ENCODE measurements around the gene RGL4. TPM values are rescaled to one million over a fixed set of nuclear protein-coding genes. Genes with fewer than 3 reads are reported as not detected.
"Not testable (repeated sequence)": the region's sequence is repeated elsewhere in the genome, so short reads cannot be mapped to it uniquely, and the experiment has no call there.

Gene RGL4
- total RNA-seq, 1 experiment from 2014 or later, result not detected

GRCh38 chr22:23720855-23721254, 30.0 kb downstream of the RGL4 start:
- DNase-seq (ENCODE audit: low spot score), result no peak
- no peaks in the 10 kb centered on the region for H3K9me3 ChIP-seq (ENCODE audit: low read depth, low read length, poor library complexity, severe bottlenecking)
- H3K36me3 ChIP-seq (ENCODE audit: insufficient read depth, low read length, poor library complexity, severe bottlenecking), result no peaks in the 10 kb centered on the region
- H3K4me3 ChIP-seq (ENCODE audit: low read depth, low read length, poor library complexity, severe bottlenecking), result no peak overlapping the region
- peaks cover 4% of the 10 kb centered on the region for H3K4me1 ChIP-seq (ENCODE audit: insufficient read depth, low read length, poor library complexity, severe bottlenecking)
- H3K27ac ChIP-seq (ENCODE audit: low read depth, low read length, poor library complexity, severe bottlenecking), result no peak overlapping the region
- no TSS peak for BruUV-seq (replicated peaks)
- no peaks in the 10 kb centered on the region for H3K27me3 ChIP-seq (replicated peaks; ENCODE audit: insufficient read depth, low read depth, low read length, poor library complexity)
- POLR2A ChIA-PET (ENCODE audit: low non-redundant PET), result no interaction called here
- intact Hi-C loops (cut with micrococcal nuclease; ENCODE audit: unreplicated experiment), result no loop called here
- CTCF ChIA-PET, result no interaction called here
- no peak for TF ChIP-seq EZH2 (IDR thresholded peaks at IDR 0.05; ENCODE audit: borderline replicate concordance, low read depth, low read length, poor library complexity, severe bottlenecking)
- no peak for TF ChIP-seq CTCF (conservative IDR thresholded peaks at IDR 0.05; ENCODE audit: low read depth, low read length)

GRCh38 chr22:23722160-23722559, 31.3 kb downstream of the RGL4 start:
- Histone ChIP-seq H3K27ac (ENCODE audit: low read depth, low read length, poor library complexity, severe bottlenecking) (no peak overlapping the region), H3K4me3 (ENCODE audit: low read depth, low read length, poor library complexity, severe bottlenecking) (no peak overlapping the region), H3K27me3 (replicated peaks; ENCODE audit: insufficient read depth, low read depth, low read length, poor library complexity) (no peaks in the 10 kb centered on the region), H3K4me1 (ENCODE audit: insufficient read depth, low read length, poor library complexity, severe bottlenecking) (peaks cover 4% of the 10 kb centered on the region), H3K9me3 (ENCODE audit: low read depth, low read length, poor library complexity, severe bottlenecking) (no peaks in the 10 kb centered on the region), H3K36me3 (ENCODE audit: insufficient read depth, low read length, poor library complexity, severe bottlenecking) (no peaks in the 10 kb centered on the region)
- POLR2A ChIA-PET (ENCODE audit: low non-redundant PET), result no interaction called here
- BruUV-seq (replicated peaks), result no TSS peak
- intact Hi-C loops (cut with micrococcal nuclease; ENCODE audit: unreplicated experiment), result no loop called here
- CTCF ChIA-PET, result no interaction called here
- TF ChIP-seq EZH2 (IDR thresholded peaks at IDR 0.05; ENCODE audit: borderline replicate concordance, low read depth, low read length, poor library complexity, severe bottlenecking) (no peak), CTCF (conservative IDR thresholded peaks at IDR 0.05; ENCODE audit: low read depth, low read length) (no peak)
- DNase-seq (ENCODE audit: low spot score), result no peak

- DNase-seq (ENCODE audit: low spot score), result no peak
- Histone ChIP-seq H3K9me3 (ENCODE audit: low read depth, low read length, poor library complexity, severe bottlenecking) (no peaks in the 10 kb centered on the region), H3K4me1 (ENCODE audit: insufficient read depth, low read length, poor library complexity, severe bottlenecking) (no peaks in the 10 kb centered on the region), H3K4me3 (ENCODE audit: low read depth, low read length, poor library complexity, severe bottlenecking) (no peak overlapping the region), H3K36me3 (ENCODE audit: insufficient read depth, low read length, poor library complexity, severe bottlenecking) (no peaks in the 10 kb centered on the region), H3K27ac (ENCODE audit: low read depth, low read length, poor library complexity, severe bottlenecking) (no peak overlapping the region), H3K27me3 (replicated peaks; ENCODE audit: insufficient read depth, low read depth, low read length, poor library complexity) (no peaks in the 10 kb centered on the region)
- no peak for TF ChIP-seq EZH2 (IDR thresholded peaks at IDR 0.05; ENCODE audit: borderline replicate concordance, low read depth, low read length, poor library complexity, severe bottlenecking)
- TF ChIP-seq CTCF (conservative IDR thresholded peaks at IDR 0.05; ENCODE audit: low read depth, low read length), result no peak
- intact Hi-C loops (cut with micrococcal nuclease; ENCODE audit: unreplicated experiment), result no loop called here
- CTCF ChIA-PET, result no interaction called here
- POLR2A ChIA-PET (ENCODE audit: low non-redundant PET), result no interaction called here
- no TSS peak for BruUV-seq (replicated peaks)
Measured at GRCh38 chr22:23722724-23723123, 31.9 kb downstream of the RGL4 start.

- POLR2A ChIA-PET (ENCODE audit: low non-redundant PET), result not testable (repeated sequence)
Measured at GRCh38 chr22:23728108-23728507, 37.3 kb downstream of the RGL4 start.

More at GRCh38 chr22:23728108-23728507, 37.3 kb downstream of the RGL4 start:
- H3K36me3 ChIP-seq (ENCODE audit: insufficient read depth, low read length, poor library complexity, severe bottlenecking); intact Hi-C loops (cut with micrococcal nuclease; ENCODE audit: unreplicated experiment); H3K9me3 ChIP-seq (ENCODE audit: low read depth, low read length, poor library complexity, severe bottlenecking); BruUV-seq (replicated peaks); H3K27me3 ChIP-seq (replicated peaks; ENCODE audit: insufficient read depth, low read depth, low read length, poor library complexity); H3K4me1 ChIP-seq (ENCODE audit: insufficient read depth, low read length, poor library complexity, severe bottlenecking); H3K27ac ChIP-seq (ENCODE audit: low read depth, low read length, poor library complexity, severe bottlenecking); H3K4me3 ChIP-seq (ENCODE audit: low read depth, low read length, poor library complexity, severe bottlenecking); DNase-seq (ENCODE audit: low spot score); CTCF ChIA-PET: not testable (repeated sequence)

Measured in A673 (cell line).